ENCODE measurements around the gene KRT73. TPM values are rescaled to one million over a fixed set of nuclear protein-coding genes. Genes with fewer than 3 reads are reported as not detected.

The KRT73 gene
- total and polyA plus RNA-seq, 2 of the 8 experiments (the other 6 are each of a cell fraction or from before 2014, with no cell fraction given): not detected

GRCh38 chr12:52591521-52591920 is 26.8 kb downstream of the KRT73 start:
- no peak overlapping the region for H2BK15ac ChIP-seq (ENCODE audit: low read length)
- H3K27me3 ChIP-seq (replicated peaks in 1 of 4; ENCODE audit: control insufficient read depth in 3 of 4, extremely low read depth in 1 of 4, insufficient read depth in 3 of 4, low read length in 3 of 4): no peaks in the 10 kb centered on the region; a peak in 1 of 7 replicates
- H3K4me2 ChIP-seq (ENCODE audit: insufficient read depth in 1 of 2, low read depth in 2 of 2, low read length in 2 of 2): no peak overlapping the region
- no peak overlapping the region for H2AK5ac ChIP-seq (ENCODE audit: low read depth, low read length)
- no peaks in the 10 kb centered on the region for H3K36me3 ChIP-seq (ENCODE audit: control insufficient read depth in 2 of 4, insufficient read depth in 4 of 4, low read length in 3 of 4)
- no peak overlapping the region for H3K56ac ChIP-seq (replicated peaks; ENCODE audit: insufficient read length, low read depth, low read length)
- no peak overlapping the region for H2BK12ac ChIP-seq (ENCODE audit: low read depth, low read length)
- H3K27ac ChIP-seq (ENCODE audit: low read depth, low read length): no peak overlapping the region
- H4K20me1 ChIP-seq (replicated peaks in 1 of 2; ENCODE audit: control insufficient read depth in 1 of 2, insufficient read depth in 2 of 2, low read length in 2 of 2): no peaks in the 10 kb centered on the region
- H4K5ac ChIP-seq (ENCODE audit: insufficient read length, low read depth, low read length): no peak overlapping the region
- no peak overlapping the region for H3K23ac ChIP-seq (ENCODE audit: insufficient read length)
- CTCF ChIA-PET (ENCODE audit: partially characterized antibody): interaction anchor here (0.9 to 23.2 kb wide), 4 partner anchors 9 to 284 kb away, joined by 4 to 502 read pairs (median 4); no protein-coding TSS in a partner anchor
- no peak overlapping the region for H2BK120ac ChIP-seq (replicated peaks; ENCODE audit: low read depth, low read length)
- no peak overlapping the region for H2BK20ac ChIP-seq (ENCODE audit: low read length)
- H3K79me2 ChIP-seq (ENCODE audit: control insufficient read depth in 1 of 2, insufficient read depth in 2 of 2, low read length in 2 of 2): no peaks in the 10 kb centered on the region
- H4K8ac ChIP-seq (ENCODE audit: extremely low read depth, insufficient read depth, low read length): no peak overlapping the region; the same call in 1 of the 2 replicates
- H3K4ac ChIP-seq (replicated peaks; ENCODE audit: insufficient read length, low read depth, low read length): no peak overlapping the region
- no peak for DNase-seq (ENCODE audit: low read depth in 1 of 2, low spot score in 2 of 2)
- no peaks in the 10 kb centered on the region for H3K79me1 ChIP-seq (ENCODE audit: low read depth, low read length)
- no peaks in the 10 kb centered on the region for H3K23me2 ChIP-seq (ENCODE audit: low read depth, low read length)
- no peak overlapping the region for H3K4me3 ChIP-seq (ENCODE audit: extremely low read depth in 1 of 4, insufficient read depth in 2 of 4, low read depth in 3 of 4, low read length in 4 of 4)
- no peak overlapping the region for H2BK5ac ChIP-seq (ENCODE audit: low read depth, low read length)
- no peak overlapping the region for H3K18ac ChIP-seq (ENCODE audit: extremely low read depth, low read length)
- no peaks in the 10 kb centered on the region for H3K4me1 ChIP-seq (replicated peaks in 1 of 4; ENCODE audit: control insufficient read depth in 3 of 4, insufficient read depth in 4 of 4, low read length in 3 of 4)
- H3K14ac ChIP-seq (ENCODE audit: insufficient read length): no peak overlapping the region
- no peak overlapping the region for H3K9ac ChIP-seq (replicated peaks in 1 of 4; ENCODE audit: extremely low read depth in 1 of 4, low read depth in 3 of 4, low read length in 3 of 4)
- POLR2A ChIA-PET (ENCODE audit: partially characterized antibody): no interaction called here
- H2AFZ ChIP-seq (ENCODE audit: low read length): no peak overlapping the region
- no peak for FAIRE-seq
- peaks cover 23 to 27% of the 10 kb centered on the region in 2 experiments for H3K9me3 ChIP-seq (ENCODE audit: insufficient read depth in 2 of 2, low read depth in 1 of 2, low read length in 1 of 2)
- 90% methylated on average over 11 of the region's 11 CpGs; no CpG with 5 or more reads in 1 of the 2 experiments for WGBS, 2 experiments (ENCODE audit: extremely low coverage in 1 of 2, insufficient coverage in 1 of 2, insufficient read length in 1 of 2, insufficient replicate concordance in 2 of 2, low coverage in 1 of 2, low lambda C conversion rate in 2 of 2, missing lambda C conversion rate in 1 of 2)
- H4K91ac ChIP-seq (replicated peaks; ENCODE audit: insufficient read length, low read length): no peak overlapping the region
- TF ChIP-seq POU5F1 (IDR thresholded peaks at IDR 0.05; ENCODE audit: low read depth, low read length) (no peak), RAD21 (IDR thresholded peaks at IDR 0.05 in 1 of 2, conservative IDR thresholded peaks at IDR 0.05 in 1 of 2; ENCODE audit: low read depth in 2 of 2, low read length in 2 of 2) (no peak)

Measured in H1 (cell line).